ENCODE measurements around the gene SYT5. TPM values are rescaled to one million over a fixed set of nuclear protein-coding genes. Genes with fewer than 3 reads are reported as not detected.

The SYT5 gene
- total and polyA plus RNA-seq, 2 of the 13 experiments (the other 11 are each of a cell fraction or from before 2014, with no cell fraction given) = not detected

DNA sequence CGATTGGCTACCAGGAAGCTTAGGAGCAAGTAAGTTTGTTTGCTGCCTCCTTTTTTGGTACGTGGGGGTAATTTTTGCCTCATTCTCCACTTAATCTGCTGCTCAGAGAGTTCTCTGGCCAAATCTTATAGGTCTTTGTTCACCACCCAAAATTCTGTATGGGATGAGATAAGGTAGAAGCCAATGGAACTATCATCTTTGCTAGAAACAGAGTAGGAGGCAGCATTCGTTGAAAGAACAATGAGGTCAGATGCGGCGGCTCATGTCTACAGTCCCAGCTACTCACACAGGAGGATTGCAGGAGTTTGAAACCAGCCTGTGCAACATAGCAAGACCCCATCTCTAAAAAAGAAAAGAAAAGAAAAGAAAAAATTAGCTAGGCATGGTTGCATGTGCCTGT is 8.6 kb downstream of the SYT5 start (continued):
- TF ChIP-seq, protein P1, sequence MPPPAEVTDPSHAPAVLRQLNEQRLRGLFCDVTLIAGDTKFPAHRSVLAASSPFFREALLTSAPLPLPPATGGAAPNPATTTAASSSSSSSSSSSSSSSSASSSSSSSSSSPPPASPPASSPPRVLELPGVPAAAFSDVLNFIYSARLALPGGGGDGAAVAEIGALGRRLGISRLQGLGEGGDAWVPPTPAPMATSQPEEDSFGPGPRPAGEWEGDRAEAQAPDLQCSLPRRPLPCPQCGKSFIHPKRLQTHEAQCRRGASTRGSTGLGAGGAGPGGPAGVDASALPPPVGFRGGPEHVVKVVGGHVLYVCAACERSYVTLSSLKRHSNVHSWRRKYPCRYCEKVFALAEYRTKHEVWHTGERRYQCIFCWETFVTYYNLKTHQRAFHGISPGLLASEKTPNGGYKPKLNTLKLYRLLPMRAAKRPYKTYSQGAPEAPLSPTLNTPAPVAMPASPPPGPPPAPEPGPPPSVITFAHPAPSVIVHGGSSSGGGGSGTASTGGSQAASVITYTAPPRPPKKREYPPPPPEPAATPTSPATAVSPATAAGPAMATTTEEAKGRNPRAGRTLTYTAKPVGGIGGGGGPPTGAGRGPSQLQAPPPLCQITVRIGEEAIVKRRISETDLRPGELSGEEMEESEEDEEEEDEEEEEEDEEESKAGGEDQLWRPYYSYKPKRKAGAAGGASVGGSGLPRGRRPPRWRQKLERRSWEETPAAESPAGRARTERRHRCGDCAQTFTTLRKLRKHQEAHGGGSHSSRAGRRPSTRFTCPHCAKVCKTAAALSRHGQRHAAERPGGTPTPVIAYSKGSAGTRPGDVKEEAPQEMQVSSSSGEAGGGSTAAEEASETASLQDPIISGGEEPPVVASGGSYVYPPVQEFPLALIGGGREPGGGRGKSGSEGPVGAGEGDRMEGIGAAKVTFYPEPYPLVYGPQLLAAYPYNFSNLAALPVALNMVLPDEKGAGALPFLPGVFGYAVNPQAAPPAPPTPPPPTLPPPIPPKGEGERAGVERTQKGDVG (CRISPR knock-in tag; IDR thresholded peaks at IDR 0.05; ENCODE audit: borderline replicate concordance) = no peak
- TF ChIP-seq ZNF510 (CRISPR knock-in tag; IDR thresholded peaks at IDR 0.05; ENCODE audit: low read depth) = no peak

DNA sequence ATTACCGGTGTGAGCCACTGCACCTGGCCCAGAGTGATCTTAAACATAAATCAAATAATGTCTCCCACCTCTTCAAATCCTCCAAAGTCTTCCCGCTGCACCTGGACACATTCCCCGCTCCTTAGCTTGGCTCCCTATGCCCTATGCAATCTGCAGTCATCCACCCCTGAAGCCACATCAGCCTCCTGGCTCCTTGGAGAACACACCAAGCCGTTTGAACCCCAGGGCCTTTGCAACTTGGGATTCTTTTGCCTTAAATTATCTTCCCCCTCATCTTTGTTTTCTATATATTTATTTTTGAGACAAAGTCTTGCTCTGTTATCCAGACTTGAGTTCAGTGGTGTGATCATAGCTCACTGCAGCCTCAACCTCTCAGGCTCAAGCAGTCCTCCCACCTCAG is 11.0 kb downstream of the SYT5 start:
- Histone ChIP-seq H3K27ac (ENCODE audit: extremely low read length, insufficient read depth, low read length) (no peak overlapping the region), H3K79me2 (ENCODE audit: insufficient read depth, low read length) (no peaks in the 10 kb centered on the region), H3K9ac (ENCODE audit: insufficient read depth, low read depth, low read length) (no peak overlapping the region), H3K4me3 (replicated peaks in 1 of 3; ENCODE audit: insufficient read depth in 1 of 3, low read depth in 2 of 3, low read length in 3 of 3) (no peak overlapping the region), H2AFZ (ENCODE audit: low read length) (no peak overlapping the region), H3K9me3 (ENCODE audit: low read length) (no peaks in the 10 kb centered on the region), H3K4me1 (ENCODE audit: insufficient read depth, low read length) (peaks cover 18% of the 10 kb centered on the region), H3K4me2 (ENCODE audit: low read depth, low read length) (no peak overlapping the region), H3K27me3 (ENCODE audit: control insufficient read depth in 1 of 2, insufficient read depth in 2 of 2, low read length in 2 of 2) (peaks cover 0 to 13% of the 10 kb centered on the region in 2 experiments; a peak in 3 of 5 replicates), H4K20me1 (ENCODE audit: insufficient read depth, low read length) (no peaks in the 10 kb centered on the region), H3K36me3 (replicated peaks in 1 of 2; ENCODE audit: control insufficient read depth in 1 of 2, insufficient read depth in 2 of 2, low read length in 2 of 2) (no peaks in the 10 kb centered on the region)
- WGBS (ENCODE audit: low lambda C conversion rate) = 21% methylated on average over 4 of the region's 4 CpGs
- ATAC-seq (no peak), FAIRE-seq (no peak), DNase-seq (ENCODE audit: low spot score) (no peak)
- intact Hi-C loops (cut with micrococcal nuclease; ENCODE audit: unreplicated experiment) = no loop called here
- in situ Hi-C loops (cut with HindIII; ENCODE audit: extremely low pct_ligation_motif_present, low pct_unique_long_range_greater_than_20kb) = no loop called here
- ChIA-PET CTCF (ENCODE audit: low intra/inter-chr PET ratio, low total read pairs) (no interaction called here), POLR2A (no interaction called here)
- BruUV-seq (replicated peaks) = no TSS peak
- TF ChIP-seq, protein P2, sequence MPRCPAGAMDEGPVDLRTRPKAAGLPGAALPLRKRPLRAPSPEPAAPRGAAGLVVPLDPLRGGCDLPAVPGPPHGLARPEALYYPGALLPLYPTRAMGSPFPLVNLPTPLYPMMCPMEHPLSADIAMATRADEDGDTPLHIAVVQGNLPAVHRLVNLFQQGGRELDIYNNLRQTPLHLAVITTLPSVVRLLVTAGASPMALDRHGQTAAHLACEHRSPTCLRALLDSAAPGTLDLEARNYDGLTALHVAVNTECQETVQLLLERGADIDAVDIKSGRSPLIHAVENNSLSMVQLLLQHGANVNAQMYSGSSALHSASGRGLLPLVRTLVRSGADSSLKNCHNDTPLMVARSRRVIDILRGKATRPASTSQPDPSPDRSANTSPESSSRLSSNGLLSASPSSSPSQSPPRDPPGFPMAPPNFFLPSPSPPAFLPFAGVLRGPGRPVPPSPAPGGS (CRISPR knock-in tag; IDR thresholded peaks at IDR 0.05) = no peak
- TF ChIP-seq ZNF572 (CRISPR knock-in tag; IDR thresholded peaks at IDR 0.05) (no peak), EZH2 (conservative IDR thresholded peaks at IDR 0.05; ENCODE audit: low read depth, low read length) (no peak), SRSF9 (IDR thresholded peaks at IDR 0.05; ENCODE audit: borderline replicate concordance, insufficient read depth, low read depth, low read length, poor library complexity, severe bottlenecking) (no peak), HCFC1 (IDR thresholded peaks at IDR 0.05; ENCODE audit: low read depth, low read length) (no peak), SYNCRIP (IDR thresholded peaks at IDR 0.05; ENCODE audit: insufficient read depth, low read depth, low read length) (no peak)
- TF ChIP-seq, protein P3, sequence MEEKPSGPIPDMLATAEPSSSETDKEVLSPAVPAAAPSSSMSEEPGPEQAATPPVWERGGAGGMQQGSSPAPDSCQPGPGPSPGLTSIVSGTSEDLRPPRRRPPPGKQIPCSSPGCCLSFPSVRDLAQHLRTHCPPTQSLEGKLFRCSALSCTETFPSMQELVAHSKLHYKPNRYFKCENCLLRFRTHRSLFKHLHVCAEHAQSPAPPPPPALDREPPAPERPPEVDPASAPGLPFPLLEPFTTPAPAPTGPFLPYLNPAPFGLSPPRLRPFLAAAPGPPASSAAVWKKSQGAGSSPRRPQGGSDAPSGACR (CRISPR knock-in tag; IDR thresholded peaks at IDR 0.05) = no peak
- TF ChIP-seq, protein P4, sequence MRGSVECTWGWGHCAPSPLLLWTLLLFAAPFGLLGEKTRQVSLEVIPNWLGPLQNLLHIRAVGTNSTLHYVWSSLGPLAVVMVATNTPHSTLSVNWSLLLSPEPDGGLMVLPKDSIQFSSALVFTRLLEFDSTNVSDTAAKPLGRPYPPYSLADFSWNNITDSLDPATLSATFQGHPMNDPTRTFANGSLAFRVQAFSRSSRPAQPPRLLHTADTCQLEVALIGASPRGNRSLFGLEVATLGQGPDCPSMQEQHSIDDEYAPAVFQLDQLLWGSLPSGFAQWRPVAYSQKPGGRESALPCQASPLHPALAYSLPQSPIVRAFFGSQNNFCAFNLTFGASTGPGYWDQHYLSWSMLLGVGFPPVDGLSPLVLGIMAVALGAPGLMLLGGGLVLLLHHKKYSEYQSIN (CRISPR knock-in tag; IDR thresholded peaks at IDR 0.05; ENCODE audit: borderline replicate concordance) = no peak
- TF ChIP-seq, protein P5, sequence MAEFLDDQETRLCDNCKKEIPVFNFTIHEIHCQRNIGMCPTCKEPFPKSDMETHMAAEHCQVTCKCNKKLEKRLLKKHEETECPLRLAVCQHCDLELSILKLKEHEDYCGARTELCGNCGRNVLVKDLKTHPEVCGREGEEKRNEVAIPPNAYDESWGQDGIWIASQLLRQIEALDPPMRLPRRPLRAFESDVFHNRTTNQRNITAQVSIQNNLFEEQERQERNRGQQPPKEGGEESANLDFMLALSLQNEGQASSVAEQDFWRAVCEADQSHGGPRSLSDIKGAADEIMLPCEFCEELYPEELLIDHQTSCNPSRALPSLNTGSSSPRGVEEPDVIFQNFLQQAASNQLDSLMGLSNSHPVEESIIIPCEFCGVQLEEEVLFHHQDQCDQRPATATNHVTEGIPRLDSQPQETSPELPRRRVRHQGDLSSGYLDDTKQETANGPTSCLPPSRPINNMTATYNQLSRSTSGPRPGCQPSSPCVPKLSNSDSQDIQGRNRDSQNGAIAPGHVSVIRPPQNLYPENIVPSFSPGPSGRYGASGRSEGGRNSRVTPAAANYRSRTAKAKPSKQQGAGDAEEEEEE (CRISPR knock-in tag; IDR thresholded peaks at IDR 0.05; ENCODE audit: borderline replicate concordance) = no peak
- TF ChIP-seq, protein P6, sequence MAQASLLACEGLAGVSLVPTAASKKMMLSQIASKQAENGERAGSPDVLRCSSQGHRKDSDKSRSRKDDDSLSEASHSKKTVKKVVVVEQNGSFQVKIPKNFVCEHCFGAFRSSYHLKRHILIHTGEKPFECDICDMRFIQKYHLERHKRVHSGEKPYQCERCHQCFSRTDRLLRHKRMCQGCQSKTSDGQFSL (CRISPR knock-in tag; IDR thresholded peaks at IDR 0.05) = no peak
